ENCODE results near the gene STRC.
"Not testable (repeated sequence)": the region's sequence is repeated elsewhere in the genome, so short reads cannot be mapped to it uniquely, and the experiment has no call there.

STRC gene

GRCh38 chr15:43618700-43619099 lies at the start of gene STRC:
Gene STRC (minus strand): TSS chr15:43618800. CDS start chr15:43618722, 78 bp downstream.
- not testable (repeated sequence) for H3K4me3 Mint-ChIP-seq; H3K9me3 Mint-ChIP-seq; H3K27ac Mint-ChIP-seq; H3K4me1 Mint-ChIP-seq; H3K36me3 Mint-ChIP-seq (ENCODE audit: low read depth)
- H3K27me3 Mint-ChIP-seq (ENCODE audit: low read depth): peaks cover 16% of the 10 kb centered on the region

GRCh38 chr15:43666177-43666576 lies 47.6 kb upstream of the STRC start:
- not testable (repeated sequence) for H3K27ac Mint-ChIP-seq; H3K4me3 Mint-ChIP-seq; H3K27me3 Mint-ChIP-seq (ENCODE audit: low read depth); H3K36me3 Mint-ChIP-seq (ENCODE audit: low read depth); H3K9me3 Mint-ChIP-seq; H3K4me1 Mint-ChIP-seq

DNA sequence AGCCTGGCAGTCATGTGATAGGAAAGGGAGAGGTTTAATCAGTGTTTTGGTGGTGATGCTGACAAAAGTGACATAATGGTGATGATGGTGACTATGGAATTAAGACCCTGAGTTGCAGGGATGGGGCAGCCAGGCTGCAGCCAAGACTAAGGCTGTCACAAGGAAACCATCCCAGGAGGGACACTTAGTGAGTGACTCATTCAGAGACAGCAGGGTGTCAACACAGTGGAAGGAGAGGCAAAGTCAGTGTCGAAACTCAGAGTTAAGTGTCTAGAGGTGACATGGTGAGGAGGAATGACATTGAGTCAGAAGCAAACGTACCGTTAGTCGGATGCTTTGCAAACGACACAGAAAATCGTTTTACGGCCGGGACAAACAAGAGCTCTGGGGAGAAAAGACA lies 44.7 kb upstream of the STRC start:
- H3K27me3 Mint-ChIP-seq (ENCODE audit: low read depth); H3K27ac Mint-ChIP-seq; H3K36me3 Mint-ChIP-seq (ENCODE audit: low read depth); H3K9me3 Mint-ChIP-seq; H3K4me3 Mint-ChIP-seq; H3K4me1 Mint-ChIP-seq: not testable (repeated sequence)

- H3K36me3 Mint-ChIP-seq (ENCODE audit: low read depth); H3K9me3 Mint-ChIP-seq; H3K27me3 Mint-ChIP-seq (ENCODE audit: low read depth): not testable (repeated sequence)
Observed at GRCh38 chr15:43662293-43662692, 43.7 kb upstream of the STRC start.

GRCh38 chr15:43659727-43660126 lies 41.1 kb upstream of the STRC start:
- H3K27me3 Mint-ChIP-seq (ENCODE audit: low read depth); H3K36me3 Mint-ChIP-seq (ENCODE audit: low read depth); H3K9me3 Mint-ChIP-seq; H3K27ac Mint-ChIP-seq; H3K4me1 Mint-ChIP-seq; H3K4me3 Mint-ChIP-seq: not testable (repeated sequence)

More at GRCh38 chr15:43662293-43662692, 43.7 kb upstream of the STRC start:
- H3K4me3 Mint-ChIP-seq, H3K27ac Mint-ChIP-seq, H3K4me1 Mint-ChIP-seq: not testable (repeated sequence)

- not testable (repeated sequence) for H3K9me3 Mint-ChIP-seq; H3K27me3 Mint-ChIP-seq (ENCODE audit: low read depth); H3K4me1 Mint-ChIP-seq; H3K27ac Mint-ChIP-seq; H3K4me3 Mint-ChIP-seq
- H3K36me3 Mint-ChIP-seq (ENCODE audit: low read depth): peaks cover 26% of the 10 kb centered on the region
Observed at GRCh38 chr15:43649430-43649926, 30.9 kb upstream of the STRC start.

GRCh38 chr15:43648649-43649429 lies 30.2 kb upstream of the STRC start, which contains the start of gene CATSPER2:
Gene CATSPER2 (minus strand): TSS chr15:43648844. CDS start chr15:43648061, 783 bp downstream.
- no peaks in the 10 kb centered on the region for H3K4me1 Mint-ChIP-seq
- no peak within 1 kb of the TSS for H3K27ac Mint-ChIP-seq
- peaks cover 2% of the 10 kb centered on the region for H3K9me3 Mint-ChIP-seq
- H3K36me3 Mint-ChIP-seq (ENCODE audit: low read depth): peaks cover 26% of the 10 kb centered on the region
- TF ChIP-seq CTCF (IDR thresholded peaks at IDR 0.05; ENCODE audit: unreplicated experiment in 3 of 3): no peak
- no peaks in the 10 kb centered on the region for H3K27me3 Mint-ChIP-seq (ENCODE audit: low read depth)
- H3K4me3 Mint-ChIP-seq: no peak within 1 kb of the TSS

- H3K4me1 Mint-ChIP-seq; H3K4me3 Mint-ChIP-seq; H3K9me3 Mint-ChIP-seq; H3K27me3 Mint-ChIP-seq (ENCODE audit: low read depth); H3K36me3 Mint-ChIP-seq (ENCODE audit: low read depth); H3K27ac Mint-ChIP-seq: not testable (repeated sequence)
Observed at GRCh38 chr15:43638464-43639204, 20.0 kb upstream of the STRC start.

GRCh38 chr15:43626937-43627336 lies 8.3 kb upstream of the STRC start:
- not testable (repeated sequence) for H3K27ac Mint-ChIP-seq; H3K9me3 Mint-ChIP-seq; H3K4me3 Mint-ChIP-seq; H3K36me3 Mint-ChIP-seq (ENCODE audit: low read depth); H3K4me1 Mint-ChIP-seq
- peaks cover 17% of the 10 kb centered on the region for H3K27me3 Mint-ChIP-seq (ENCODE audit: low read depth)

GRCh38 chr15:43625106-43625505 lies 6.5 kb upstream of the STRC start:
- Mint-ChIP-seq H3K27me3 (ENCODE audit: low read depth) (peaks cover 22% of the 10 kb centered on the region), H3K9me3 (no peaks in the 10 kb centered on the region), H3K4me1 (no peaks in the 10 kb centered on the region), H3K36me3 (ENCODE audit: low read depth) (no peaks in the 10 kb centered on the region), H3K4me3 (no peak overlapping the region), H3K27ac (no peak overlapping the region)
- TF ChIP-seq CTCF (IDR thresholded peaks at IDR 0.05; ENCODE audit: unreplicated experiment in 3 of 3): no peak

- peaks cover 22% of the 10 kb centered on the region for H3K27me3 Mint-ChIP-seq (ENCODE audit: low read depth)
- not testable (repeated sequence) for H3K4me1 Mint-ChIP-seq; H3K27ac Mint-ChIP-seq; H3K9me3 Mint-ChIP-seq; H3K36me3 Mint-ChIP-seq (ENCODE audit: low read depth); H3K4me3 Mint-ChIP-seq
Observed at GRCh38 chr15:43622068-43622799, 3.6 kb upstream of the STRC start.

GRCh38 chr15:43617750-43618149 lies 850 bp downstream of the STRC start:
- H3K36me3 Mint-ChIP-seq (ENCODE audit: low read depth); H3K9me3 Mint-ChIP-seq; H3K27ac Mint-ChIP-seq; H3K4me1 Mint-ChIP-seq; H3K4me3 Mint-ChIP-seq: not testable (repeated sequence)
- peaks cover 13% of the 10 kb centered on the region for H3K27me3 Mint-ChIP-seq (ENCODE audit: low read depth)

All from nephron (organoid).